ENCODE results near the gene GFI1B.

- TF ChIP-seq POLR2A (IDR thresholded peaks at IDR 0.05), result no peak
- TF ChIP-seq CTCF (IDR thresholded peaks at IDR 0.05), result no peak
These were observed 413 bp upstream of the GFI1B start for GRCh38 chr9:132978112-132978450.

All from thyroid gland (tissue), 4 donors.